ENCODE data around the gene HIPK1. TPM values are rescaled to one million over a fixed set of nuclear protein-coding genes. Genes with fewer than 3 reads are reported as not detected.

HIPK1 gene
- total and polyA plus RNA-seq, 2 of the 13 experiments (the other 11 are each of a cell fraction or from before 2014, with no cell fraction given): 20.8 to 33.4 TPM

DNA sequence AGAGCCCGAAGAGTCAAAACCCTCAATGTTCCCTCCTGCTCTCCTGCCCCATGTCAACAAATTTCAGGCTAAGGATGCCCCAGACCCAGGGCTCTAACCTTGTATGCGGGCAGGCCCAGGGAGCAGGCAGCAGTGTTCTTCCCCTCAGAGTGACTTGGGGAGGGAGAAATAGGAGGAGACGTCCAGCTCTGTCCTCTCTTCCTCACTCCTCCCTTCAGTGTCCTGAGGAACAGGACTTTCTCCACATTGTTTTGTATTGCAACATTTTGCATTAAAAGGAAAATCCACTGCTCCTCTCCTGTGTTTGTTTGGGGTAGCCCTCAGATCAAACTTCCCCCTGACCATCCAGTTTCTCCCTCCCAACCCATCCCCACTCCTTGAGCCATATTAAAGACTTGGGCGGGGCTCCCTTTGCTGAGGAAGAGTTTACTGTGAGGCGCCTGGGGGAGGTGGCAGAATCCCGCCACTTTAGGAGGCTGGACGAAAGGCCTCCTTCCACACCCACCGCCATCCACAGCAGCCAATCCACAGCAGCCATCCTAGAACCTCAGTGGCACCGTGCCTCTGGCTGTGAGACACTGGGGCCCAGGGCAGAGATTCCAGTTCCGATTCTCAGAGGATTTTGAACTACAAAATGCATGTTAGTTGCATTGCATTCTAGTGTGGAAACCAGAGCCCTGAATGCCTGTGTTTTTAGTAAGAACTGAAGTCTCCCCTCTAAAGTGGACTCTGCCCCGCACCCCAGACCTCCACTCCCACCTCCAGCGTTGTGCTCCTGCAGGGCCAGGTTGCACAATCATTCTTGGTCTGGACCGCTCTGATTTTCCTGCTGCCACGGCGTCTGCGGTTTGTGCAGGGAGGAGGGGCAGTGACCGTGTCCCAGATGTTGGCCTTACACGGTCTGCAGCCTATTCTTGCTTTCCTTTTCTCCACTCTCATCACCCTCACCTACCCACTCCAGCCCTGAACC, 53.1 kb downstream of the HIPK1 start (continued):
- TF ChIP-seq ZFP41 (CRISPR knock-in tag; IDR thresholded peaks at IDR 0.05; ENCODE audit: borderline replicate concordance) (no peak), ZNF501 (CRISPR knock-in tag; IDR thresholded peaks at IDR 0.05) (no peak), ZNF253 (CRISPR knock-in tag; IDR thresholded peaks at IDR 0.05; ENCODE audit: borderline replicate concordance) (no peak), ZNF460 (CRISPR knock-in tag; IDR thresholded peaks at IDR 0.05; ENCODE audit: borderline replicate concordance) (no peak), ETV5 (CRISPR knock-in tag; IDR thresholded peaks at IDR 0.05; ENCODE audit: borderline replicate concordance) (no peak), KDM5A (IDR thresholded peaks at IDR 0.05; ENCODE audit: borderline replicate concordance, low read length) (no peak), ZNF101 (CRISPR knock-in tag; IDR thresholded peaks at IDR 0.05; ENCODE audit: borderline replicate concordance, low read depth) (no peak), ZNF468 (CRISPR knock-in tag; IDR thresholded peaks at IDR 0.05) (no peak), MAFG (CRISPR knock-in tag; IDR thresholded peaks at IDR 0.05) (no peak), KDM5B (CRISPR knock-in tag; IDR thresholded peaks at IDR 0.05; ENCODE audit: borderline replicate concordance) (no peak), ZNF672 (CRISPR knock-in tag; IDR thresholded peaks at IDR 0.05) (no peak), ZNF296 (CRISPR knock-in tag; conservative IDR thresholded peaks at IDR 0.05) (no peak), SKI (IDR thresholded peaks at IDR 0.05; ENCODE audit: partially characterized antibody) (peak; percentile 56), NR2C2 (CRISPR knock-in tag; IDR thresholded peaks at IDR 0.05; ENCODE audit: borderline replicate concordance) (no peak), ZFP1 (CRISPR knock-in tag; IDR thresholded peaks at IDR 0.05) (no peak), ARID2 (CRISPR knock-in tag; IDR thresholded peaks at IDR 0.05; ENCODE audit: borderline replicate concordance) (no peak), FOXK2 (IDR thresholded peaks at IDR 0.05) (no peak), ZNF263 (CRISPR knock-in tag; IDR thresholded peaks at IDR 0.05) (peak; percentile 94), CAMTA2 (CRISPR knock-in tag; IDR thresholded peaks at IDR 0.05; ENCODE audit: borderline replicate concordance) (no peak), PRPF4 (IDR thresholded peaks at IDR 0.05; ENCODE audit: low read depth, low read length, poor library complexity, severe bottlenecking) (no peak), RBM22 (optimal IDR thresholded peaks at IDR 0.05; ENCODE audit: low read length) (no peak), NR1H2 (CRISPR knock-in tag; IDR thresholded peaks at IDR 0.05; ENCODE audit: borderline replicate concordance, low read depth) (no peak), THAP11 (CRISPR knock-in tag; IDR thresholded peaks at IDR 0.05) (no peak), ZNF3 (CRISPR knock-in tag; IDR thresholded peaks at IDR 0.05) (no peak), THYN1 (CRISPR knock-in tag; IDR thresholded peaks at IDR 0.05; ENCODE audit: borderline replicate concordance, low read depth) (no peak)
- TF ChIP-seq, protein P1, sequence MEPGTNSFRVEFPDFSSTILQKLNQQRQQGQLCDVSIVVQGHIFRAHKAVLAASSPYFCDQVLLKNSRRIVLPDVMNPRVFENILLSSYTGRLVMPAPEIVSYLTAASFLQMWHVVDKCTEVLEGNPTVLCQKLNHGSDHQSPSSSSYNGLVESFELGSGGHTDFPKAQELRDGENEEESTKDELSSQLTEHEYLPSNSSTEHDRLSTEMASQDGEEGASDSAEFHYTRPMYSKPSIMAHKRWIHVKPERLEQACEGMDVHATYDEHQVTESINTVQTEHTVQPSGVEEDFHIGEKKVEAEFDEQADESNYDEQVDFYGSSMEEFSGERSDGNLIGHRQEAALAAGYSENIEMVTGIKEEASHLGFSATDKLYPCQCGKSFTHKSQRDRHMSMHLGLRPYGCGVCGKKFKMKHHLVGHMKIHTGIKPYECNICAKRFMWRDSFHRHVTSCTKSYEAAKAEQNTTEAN (CRISPR knock-in tag; conservative IDR thresholded peaks at IDR 0.05): no peak
- TF ChIP-seq, protein P2, sequence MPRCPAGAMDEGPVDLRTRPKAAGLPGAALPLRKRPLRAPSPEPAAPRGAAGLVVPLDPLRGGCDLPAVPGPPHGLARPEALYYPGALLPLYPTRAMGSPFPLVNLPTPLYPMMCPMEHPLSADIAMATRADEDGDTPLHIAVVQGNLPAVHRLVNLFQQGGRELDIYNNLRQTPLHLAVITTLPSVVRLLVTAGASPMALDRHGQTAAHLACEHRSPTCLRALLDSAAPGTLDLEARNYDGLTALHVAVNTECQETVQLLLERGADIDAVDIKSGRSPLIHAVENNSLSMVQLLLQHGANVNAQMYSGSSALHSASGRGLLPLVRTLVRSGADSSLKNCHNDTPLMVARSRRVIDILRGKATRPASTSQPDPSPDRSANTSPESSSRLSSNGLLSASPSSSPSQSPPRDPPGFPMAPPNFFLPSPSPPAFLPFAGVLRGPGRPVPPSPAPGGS (CRISPR knock-in tag; IDR thresholded peaks at IDR 0.05): no peak
- TF ChIP-seq, protein P3, sequence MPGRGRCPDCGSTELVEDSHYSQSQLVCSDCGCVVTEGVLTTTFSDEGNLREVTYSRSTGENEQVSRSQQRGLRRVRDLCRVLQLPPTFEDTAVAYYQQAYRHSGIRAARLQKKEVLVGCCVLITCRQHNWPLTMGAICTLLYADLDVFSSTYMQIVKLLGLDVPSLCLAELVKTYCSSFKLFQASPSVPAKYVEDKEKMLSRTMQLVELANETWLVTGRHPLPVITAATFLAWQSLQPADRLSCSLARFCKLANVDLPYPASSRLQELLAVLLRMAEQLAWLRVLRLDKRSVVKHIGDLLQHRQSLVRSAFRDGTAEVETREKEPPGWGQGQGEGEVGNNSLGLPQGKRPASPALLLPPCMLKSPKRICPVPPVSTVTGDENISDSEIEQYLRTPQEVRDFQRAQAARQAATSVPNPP (CRISPR knock-in tag; IDR thresholded peaks at IDR 0.05): no peak
